Activated naive CD4-positive, alpha-beta T cell (primary cell): Measurements from ENCODE around the gene ELN.

Experiments used
- DNase-seq, 4 experiments: peaks; one replicate each; lab custom pipeline; 2025; lab: John Stamatoyannopoulos, UW

Gene ELN

GRCh38 chr7:74023786-74024185 is 4.2 kb upstream of the ELN start:
- DNase-seq, result no peak

- no peak for DNase-seq
Observed at GRCh38 chr7:74025146-74025545, 2.8 kb upstream of the ELN start.

GRCh38 chr7:74025730-74026129 is 2.2 kb upstream of the ELN start:
- no peak for DNase-seq

GRCh38 chr7:74026406-74026902 is 1.5 kb upstream of the ELN start:
- DNase-seq, result no peak

GRCh38 chr7:74026903-74027682 is 880 bp upstream of the ELN start:
- peak in 3 of 4 experiments; percentile 19 to 47 (median 40) for DNase-seq

GRCh38 chr7:74028321-74028838 is 407 bp downstream of the ELN start:
- no peak for DNase-seq

- DNase-seq, result no peak
Observed at GRCh38 chr7:74029089-74029785, 1.3 kb downstream of the ELN start.

GRCh38 chr7:74029991-74030415 is 2.0 kb downstream of the ELN start:
- no peak for DNase-seq

- DNase-seq, result no peak
Observed at GRCh38 chr7:74030861-74031260, 2.9 kb downstream of the ELN start.

GRCh38 chr7:74031403-74032190 is 3.6 kb downstream of the ELN start:
- no peak for DNase-seq

GRCh38 chr7:74032191-74032490 is 4.2 kb downstream of the ELN start:
- no peak for DNase-seq

- no peak for DNase-seq
Observed at GRCh38 chr7:74032624-74033371, 4.8 kb downstream of the ELN start.

- DNase-seq, result no peak
Observed at GRCh38 chr7:74033372-74034311, 5.7 kb downstream of the ELN start.

GRCh38 chr7:74037609-74038008 is 9.6 kb downstream of the ELN start:
- no peak for DNase-seq

- no peak for DNase-seq
Observed at GRCh38 chr7:74038194-74038961, 10.4 kb downstream of the ELN start.

- DNase-seq, result no peak
Observed at GRCh38 chr7:74039337-74039736, 11.4 kb downstream of the ELN start.

GRCh38 chr7:74040101-74040790 is 12.3 kb downstream of the ELN start:
- DNase-seq, result no peak

- no peak for DNase-seq
Observed at GRCh38 chr7:74040791-74041520, 13.0 kb downstream of the ELN start.
